Ishikawa (cell line): ENCODE results near the gene RBM10.

Experiments used
- CEBPB ChIP-seq: IDR thresholded peaks from 2 replicates; pipeline ENCODE4 v1.6.1; 2012
- CREB1 ChIP-seq: IDR thresholded peaks from 2 replicates; pipeline ENCODE4 v1.6.1; 2012; ENCODE audit warnings: low read depth
- EGR1 ChIP-seq: IDR thresholded peaks from 2 replicates; pipeline ENCODE4 v1.6.1; 2012
- EP300 ChIP-seq: IDR thresholded peaks from 2 replicates; pipeline ENCODE4 v1.6.1; 2012; ENCODE audit warnings: borderline replicate concordance
- FOXM1 ChIP-seq: IDR thresholded peaks from 2 replicates; pipeline ENCODE4 v1.6.1; 2012; ENCODE audit warnings: low read depth, borderline replicate concordance
- NFIC ChIP-seq: IDR thresholded peaks from 2 replicates; pipeline ENCODE4 v1.6.1; 2012
- RAD21 ChIP-seq: IDR thresholded peaks from 2 replicates; pipeline ENCODE4 v1.6.1; 2012; ENCODE audit warnings: low read depth
- REST ChIP-seq: IDR thresholded peaks from 2 replicates; pipeline ENCODE4 v1.6.1; 2012; ENCODE audit warnings: low read depth, mild to moderate bottlenecking
- TAF1 ChIP-seq: IDR thresholded peaks from 2 replicates; pipeline ENCODE4 v1.6.1; 2012; ENCODE audit warnings: low read depth, mild to moderate bottlenecking
- TCF12 ChIP-seq: IDR thresholded peaks from 2 replicates; pipeline ENCODE4 v1.6.1; 2012; ENCODE audit warnings: low read depth
- TEAD4 ChIP-seq: IDR thresholded peaks from 2 replicates; pipeline ENCODE4 v1.6.1; 2012
- USF1 ChIP-seq: IDR thresholded peaks from 2 replicates; pipeline ENCODE4 v1.6.1; 2012
- YY1 ChIP-seq: IDR thresholded peaks from 2 replicates; pipeline ENCODE4 v1.6.1; 2012; ENCODE audit warnings: low read depth
- ZBTB7A ChIP-seq: IDR thresholded peaks from 2 replicates; pipeline ENCODE4 v1.6.1; 2012; ENCODE audit warnings: low read depth
- TF ChIP-seq, protein P1 (sequence below): IDR thresholded peaks from 2 replicates; pipeline ENCODE4 v1.6.1; 2012

RBM10 gene

DNA sequence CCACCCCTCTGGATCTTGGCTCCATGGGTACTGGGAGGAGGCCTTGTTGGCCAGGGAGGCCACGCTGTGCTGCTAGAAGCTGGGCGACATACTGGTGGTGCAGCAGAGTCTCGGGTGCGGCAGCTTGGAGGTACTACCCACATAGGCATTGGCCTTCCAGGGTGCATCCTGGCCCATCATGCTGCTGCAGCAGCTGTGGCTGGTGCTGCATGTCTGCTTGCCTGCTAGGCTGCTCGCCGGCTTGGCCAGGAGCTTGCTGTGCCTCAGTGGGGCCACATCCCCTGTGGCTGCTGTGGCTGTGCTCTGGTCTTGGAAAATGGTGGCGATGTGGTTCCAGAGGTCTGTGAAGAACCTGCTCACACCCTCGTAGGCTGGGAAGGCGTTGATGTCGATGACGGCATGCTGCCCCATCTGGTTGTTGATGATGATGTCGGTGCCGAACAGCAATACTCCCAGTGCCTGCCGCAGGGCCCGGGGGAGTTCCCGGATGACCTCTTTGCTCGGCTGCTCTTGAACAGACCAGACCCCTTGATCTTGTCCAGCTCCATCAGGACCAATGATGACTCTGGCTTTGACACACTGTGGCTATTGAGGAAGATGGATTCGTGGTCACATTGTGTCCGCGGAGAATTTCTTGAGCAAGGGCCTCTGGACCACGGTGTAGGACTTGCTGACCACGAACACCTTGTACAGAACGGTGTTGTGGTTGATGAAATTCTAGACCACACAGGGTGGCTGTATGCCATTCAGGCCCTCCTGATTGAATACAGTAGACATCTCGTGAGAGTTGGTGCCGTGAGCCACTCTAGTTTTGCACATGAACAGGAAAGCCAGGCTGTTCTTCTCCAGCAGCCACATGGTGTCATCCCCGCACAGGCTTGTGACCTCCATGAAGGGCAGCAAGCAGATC, 11.8 kb downstream of the RBM10 start:
- TF ChIP-seq, protein P1, sequence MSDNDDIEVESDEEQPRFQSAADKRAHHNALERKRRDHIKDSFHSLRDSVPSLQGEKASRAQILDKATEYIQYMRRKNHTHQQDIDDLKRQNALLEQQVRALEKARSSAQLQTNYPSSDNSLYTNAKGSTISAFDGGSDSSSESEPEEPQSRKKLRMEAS, result no peak
- TF ChIP-seq NFIC (no peak), YY1 (no peak), TAF1 (no peak), FOXM1 (no peak), ZBTB7A (no peak), TCF12 (no peak), EP300 (no peak), USF1 (no peak)

- TF ChIP-seq CREB1 (no peak), TCF12 (no peak), USF1 (no peak), REST (no peak), EGR1 (no peak), EP300 (no peak), ZBTB7A (no peak)
These were observed 13.1 kb downstream of the RBM10 start for GRCh38 chrX:47158131-47158530.

DNA sequence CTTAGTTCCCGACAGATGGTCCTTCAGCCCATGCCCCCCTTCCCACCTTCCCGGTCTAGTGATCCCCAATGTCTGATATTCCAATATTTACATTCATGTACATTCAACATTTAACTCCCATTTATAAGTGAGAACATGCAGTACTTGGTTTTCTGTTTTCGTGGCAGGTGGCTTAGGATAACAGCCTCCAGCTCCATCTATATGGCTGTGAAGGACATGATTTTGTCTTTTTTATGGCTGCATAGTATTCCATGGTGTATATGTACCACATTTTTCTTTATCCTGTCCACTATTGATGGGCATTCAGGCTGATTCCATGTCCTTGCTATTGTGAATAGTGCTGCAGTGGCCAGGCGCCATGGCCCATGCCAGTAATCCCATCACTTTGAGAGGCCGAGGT, 13.8 kb downstream of the RBM10 start:
- TF ChIP-seq TEAD4, result no peak
- TF ChIP-seq CREB1, result no peak
- no peak for TF ChIP-seq TCF12
- TF ChIP-seq USF1, result no peak
- TF ChIP-seq REST, result no peak
- no peak for TF ChIP-seq NFIC
- TF ChIP-seq, protein P1, result no peak
- no peak for TF ChIP-seq EP300
- no peak for TF ChIP-seq ZBTB7A
- no peak for TF ChIP-seq YY1
- no peak for TF ChIP-seq FOXM1
- no peak for TF ChIP-seq TAF1
- no peak for TF ChIP-seq CEBPB
- TF ChIP-seq RAD21, result no peak
- TF ChIP-seq EGR1, result no peak

DNA sequence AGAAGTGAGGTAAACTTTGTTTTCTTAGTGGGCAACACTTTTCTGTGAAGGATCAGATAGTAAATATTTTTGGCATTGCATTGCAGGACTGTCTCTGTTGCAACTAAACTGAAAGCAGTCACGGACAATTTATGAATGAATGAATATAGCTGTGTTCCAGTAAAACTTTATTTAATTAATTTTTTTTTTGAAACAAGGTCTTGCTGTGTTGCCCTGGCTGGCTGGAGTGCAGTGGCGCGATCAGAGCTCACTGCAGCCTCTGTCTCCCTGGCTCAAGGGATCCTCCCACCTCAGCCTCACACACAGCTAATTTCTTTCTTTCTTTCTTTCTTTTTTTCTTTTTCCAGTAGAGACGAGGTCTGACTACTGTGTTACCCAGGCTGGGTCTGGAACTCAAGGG, 15.8 kb downstream of the RBM10 start:
- no peak for TF ChIP-seq USF1
- no peak for TF ChIP-seq YY1
- no peak for TF ChIP-seq FOXM1
- TF ChIP-seq NFIC, result no peak
- no peak for TF ChIP-seq TAF1
- TF ChIP-seq EP300, result no peak
- TF ChIP-seq REST, result no peak
- TF ChIP-seq, protein P1, result no peak
- TF ChIP-seq RAD21, result no peak
- no peak for TF ChIP-seq CREB1
- no peak for TF ChIP-seq EGR1
- no peak for TF ChIP-seq TCF12
